ENCODE measurements around the gene JUND. TPM values are rescaled to one million over a fixed set of nuclear protein-coding genes. Genes with fewer than 3 reads are reported as not detected.

The JUND gene
- total and polyA plus RNA-seq, 2 of the 8 experiments (the other 6 are each of a cell fraction or from before 2014, with no cell fraction given) = 54.0 to 77.5 TPM

- TF ChIP-seq MAFK (IDR thresholded peaks at IDR 0.05; ENCODE audit: low read depth, low read length) = no peak
- TF ChIP-seq POLR2AphosphoS5 (IDR thresholded peaks at IDR 0.05; ENCODE audit: low read depth, low read length) = no peak
- TF ChIP-seq CREB1 (IDR thresholded peaks at IDR 0.05) = peak; percentile 41; the same call in 1 of the 2 replicates
- TF ChIP-seq HDAC2 (IDR thresholded peaks at IDR 0.05; ENCODE audit: borderline replicate concordance in 1 of 2, low read depth in 2 of 2, low read length in 2 of 2) = peak in 1 of 2 experiments; percentile 94; a peak in 2 of 4 replicates
- TF ChIP-seq SP2 (IDR thresholded peaks at IDR 0.05; ENCODE audit: low read length) = no peak
- TF ChIP-seq RBBP5 (IDR thresholded peaks at IDR 0.05; ENCODE audit: borderline replicate concordance, low read depth, low read length) = no peak
- TF ChIP-seq E2F6 (IDR thresholded peaks at IDR 0.05) = peak; percentile 39; the same call in 1 of the 2 replicates
- TF ChIP-seq USF2 (IDR thresholded peaks at IDR 0.05; ENCODE audit: low read length) = peak; percentile 41; the same call in 1 of the 2 replicates
- no peak for TF ChIP-seq FOSL1 (IDR thresholded peaks at IDR 0.05; ENCODE audit: insufficient read depth, low read depth, low read length)
- TF ChIP-seq CHD7 (IDR thresholded peaks at IDR 0.05; ENCODE audit: insufficient replicate concordance, low read length) = no peak
Measured at GRCh38 chr19:18239303-18239702, 42.1 kb downstream of the JUND start (continued).

All from H1 (cell line).